NCI-H748 treated with DMSO at 0.1 percent for 48 hours (cell line): ENCODE measurements around the gene THBD.
A peak's percentile ranks its signal among the peaks of the same experiment; 100 is the strongest.

Experiments
- DNase-seq: peaks from one replicate; lab custom pipeline; 2025; lab: John Stamatoyannopoulos, UW

The THBD gene, protein sequence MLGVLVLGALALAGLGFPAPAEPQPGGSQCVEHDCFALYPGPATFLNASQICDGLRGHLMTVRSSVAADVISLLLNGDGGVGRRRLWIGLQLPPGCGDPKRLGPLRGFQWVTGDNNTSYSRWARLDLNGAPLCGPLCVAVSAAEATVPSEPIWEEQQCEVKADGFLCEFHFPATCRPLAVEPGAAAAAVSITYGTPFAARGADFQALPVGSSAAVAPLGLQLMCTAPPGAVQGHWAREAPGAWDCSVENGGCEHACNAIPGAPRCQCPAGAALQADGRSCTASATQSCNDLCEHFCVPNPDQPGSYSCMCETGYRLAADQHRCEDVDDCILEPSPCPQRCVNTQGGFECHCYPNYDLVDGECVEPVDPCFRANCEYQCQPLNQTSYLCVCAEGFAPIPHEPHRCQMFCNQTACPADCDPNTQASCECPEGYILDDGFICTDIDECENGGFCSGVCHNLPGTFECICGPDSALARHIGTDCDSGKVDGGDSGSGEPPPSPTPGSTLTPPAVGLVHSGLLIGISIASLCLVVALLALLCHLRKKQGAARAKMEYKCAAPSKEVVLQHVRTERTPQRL

DNA sequence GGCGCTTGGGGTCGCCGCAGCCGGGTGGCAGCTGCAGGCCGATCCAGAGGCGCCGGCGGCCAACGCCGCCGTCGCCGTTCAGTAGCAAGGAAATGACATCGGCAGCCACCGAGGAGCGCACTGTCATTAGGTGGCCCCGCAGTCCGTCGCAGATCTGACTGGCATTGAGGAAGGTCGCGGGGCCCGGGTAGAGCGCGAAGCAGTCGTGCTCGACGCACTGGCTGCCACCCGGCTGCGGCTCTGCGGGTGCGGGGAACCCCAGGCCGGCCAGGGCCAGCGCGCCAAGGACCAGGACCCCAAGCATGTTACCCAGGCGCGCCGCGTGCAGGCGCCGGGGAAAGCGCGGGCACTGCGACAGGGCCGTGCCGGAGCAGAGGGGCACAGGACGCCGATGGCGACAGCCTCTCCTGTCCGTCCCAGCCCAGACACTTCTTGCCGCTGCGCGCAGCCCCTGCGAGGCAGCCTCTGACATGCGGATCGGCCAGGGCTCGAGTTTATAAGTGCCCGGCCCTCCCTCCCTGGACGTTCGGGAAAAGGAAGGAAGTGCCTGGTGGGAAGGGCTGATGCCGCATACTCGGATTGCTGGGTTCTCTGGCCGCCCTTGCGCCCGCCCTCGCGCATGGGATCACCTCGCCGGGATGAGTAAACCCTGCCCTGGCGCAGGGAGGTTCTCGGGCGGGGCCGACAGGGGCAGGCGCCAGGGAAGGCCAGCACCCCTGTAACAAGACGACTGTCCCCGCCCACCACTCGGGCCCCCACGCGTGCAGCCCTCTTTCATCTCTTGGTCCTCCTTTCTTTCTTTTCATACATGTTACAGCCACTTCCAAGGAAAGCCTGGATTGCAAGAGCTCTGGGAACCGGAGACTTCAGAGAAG lies at the start of gene THBD:
THBD (minus strand) TSS at position 472 of the 875 bp plus-strand sequence; CDS start at position 304, 168 bp downstream.
- DNase-seq: peak; percentile 78

DNA sequence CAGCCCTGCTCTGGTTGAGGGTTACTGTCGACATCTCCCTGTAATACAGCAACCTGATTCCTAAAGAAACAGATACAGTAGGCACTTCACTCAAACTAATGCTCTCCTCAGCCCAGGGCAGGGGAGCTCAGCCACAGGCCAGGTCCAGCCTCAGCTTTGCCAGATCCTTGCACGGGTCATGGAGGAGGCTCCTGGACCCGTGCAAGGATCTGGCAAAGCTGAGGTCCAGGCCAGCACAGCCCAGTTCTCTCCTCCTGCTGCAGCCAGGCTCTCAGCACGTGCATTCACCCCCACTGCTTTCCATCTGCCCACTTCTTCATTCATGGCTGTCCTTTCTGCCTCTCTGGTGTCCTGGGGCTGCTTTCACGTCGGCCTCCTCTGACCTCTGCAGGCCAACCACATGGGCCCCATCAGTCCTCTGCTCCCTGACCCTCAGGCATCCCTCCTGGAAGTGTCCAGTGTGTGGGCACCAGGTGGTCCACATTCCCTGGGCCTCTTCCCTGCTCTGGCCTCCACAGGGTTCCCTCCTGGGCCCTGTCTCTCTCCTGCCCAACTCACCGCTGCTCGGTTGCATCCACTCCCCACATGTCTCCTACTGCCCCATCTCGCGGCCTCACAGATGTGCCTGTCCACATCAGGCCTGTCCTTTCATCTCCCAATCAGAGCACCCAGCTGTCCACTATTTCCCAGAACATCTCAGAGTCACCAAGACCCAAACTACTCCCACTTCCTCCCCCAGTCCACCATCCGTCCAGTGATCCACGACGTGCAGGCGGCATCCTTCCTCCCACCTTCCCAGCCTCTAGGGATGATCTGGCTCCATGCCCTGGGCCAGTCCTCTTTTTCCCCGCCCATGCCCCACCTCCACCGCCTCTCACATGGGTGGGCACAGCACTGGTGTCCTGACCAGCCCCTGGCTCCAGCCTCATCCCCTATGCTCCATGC lies 48.4 kb upstream of the THBD start:
- no peak for DNase-seq

DNA sequence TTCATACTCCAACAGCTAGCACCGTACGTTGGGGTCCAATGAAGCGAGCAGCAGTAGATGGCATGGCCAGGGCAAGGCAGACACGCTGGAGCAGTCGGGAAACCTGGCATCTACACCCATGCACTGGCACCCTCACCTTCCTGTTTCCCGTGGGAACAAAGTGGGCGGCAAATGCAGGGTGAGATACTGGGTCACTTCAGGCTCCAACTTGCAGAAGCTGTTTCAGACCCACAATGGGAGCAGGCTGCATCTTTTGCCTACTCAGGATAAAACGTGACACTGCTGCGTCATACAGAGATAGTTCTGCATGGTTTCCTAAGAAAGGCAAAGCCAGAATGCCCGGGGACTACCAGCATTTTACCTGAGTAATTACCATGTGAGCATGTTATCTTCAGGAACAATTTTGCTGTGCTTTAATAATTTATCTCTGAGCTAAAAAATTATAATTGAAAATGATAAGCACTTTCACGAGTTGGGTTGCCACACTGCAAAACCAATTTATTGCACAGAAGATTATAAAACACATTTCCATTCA lies 47.6 kb upstream of the THBD start:
- DNase-seq: no peak

DNA sequence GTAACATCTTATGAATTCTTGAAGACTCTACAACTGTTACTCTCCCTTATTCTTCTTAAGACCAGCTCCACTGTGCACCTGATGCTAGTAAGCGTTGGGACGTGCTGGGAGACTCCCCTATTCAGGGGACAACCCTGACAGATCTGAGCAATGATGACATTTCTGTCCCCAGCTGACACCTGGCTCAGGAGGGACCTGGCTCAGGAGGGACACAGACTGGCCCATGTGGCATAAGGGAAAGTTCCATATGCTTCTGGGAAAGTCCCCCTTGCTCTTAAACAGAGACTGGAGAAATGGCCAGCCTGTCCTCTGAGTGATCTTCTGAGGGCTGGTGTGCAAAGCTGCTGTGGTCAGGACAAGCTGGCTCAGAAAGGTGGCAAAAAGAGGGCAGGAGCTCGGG lies 46.6 kb upstream of the THBD start:
- no peak for DNase-seq

DNA sequence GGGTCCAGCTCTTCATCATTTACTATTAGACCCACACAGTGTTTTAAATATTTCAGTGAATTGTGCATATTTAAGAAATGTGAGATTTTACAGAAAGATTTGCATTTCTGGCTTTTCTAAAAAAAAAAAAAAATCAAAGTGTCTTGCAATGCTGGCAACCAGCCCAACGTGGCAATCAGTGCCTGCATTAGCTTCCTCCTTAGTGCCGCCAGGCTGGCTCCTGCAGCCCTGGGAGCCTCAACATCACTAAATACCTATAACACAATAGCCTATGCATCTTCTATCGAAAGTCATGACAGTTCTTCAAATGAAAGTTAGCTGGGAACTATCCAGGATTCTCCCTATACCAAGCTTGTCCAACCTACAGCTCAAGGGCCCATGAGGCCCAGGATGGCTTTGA lies 46.0 kb upstream of the THBD start:
- no peak for DNase-seq

DNA sequence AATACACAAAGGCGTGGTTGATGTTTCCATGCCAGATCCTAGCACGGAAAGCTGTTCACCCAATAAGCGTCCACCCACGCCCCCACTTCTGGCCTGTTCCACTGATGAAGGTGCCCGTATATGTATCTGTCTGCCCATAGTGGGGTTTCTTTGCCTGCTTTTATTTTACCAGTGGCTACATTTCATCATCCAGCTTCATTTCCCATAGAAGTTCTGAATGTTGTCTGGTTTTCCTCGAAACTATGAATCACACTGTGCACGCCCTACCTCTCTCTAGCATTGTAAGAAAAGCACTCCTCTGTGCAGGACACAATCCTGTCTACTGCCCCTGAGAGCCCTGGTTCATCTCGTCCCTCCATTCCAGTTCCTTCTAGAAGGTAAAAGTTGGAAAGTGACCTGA lies 45.5 kb upstream of the THBD start:
- DNase-seq: no peak

DNA sequence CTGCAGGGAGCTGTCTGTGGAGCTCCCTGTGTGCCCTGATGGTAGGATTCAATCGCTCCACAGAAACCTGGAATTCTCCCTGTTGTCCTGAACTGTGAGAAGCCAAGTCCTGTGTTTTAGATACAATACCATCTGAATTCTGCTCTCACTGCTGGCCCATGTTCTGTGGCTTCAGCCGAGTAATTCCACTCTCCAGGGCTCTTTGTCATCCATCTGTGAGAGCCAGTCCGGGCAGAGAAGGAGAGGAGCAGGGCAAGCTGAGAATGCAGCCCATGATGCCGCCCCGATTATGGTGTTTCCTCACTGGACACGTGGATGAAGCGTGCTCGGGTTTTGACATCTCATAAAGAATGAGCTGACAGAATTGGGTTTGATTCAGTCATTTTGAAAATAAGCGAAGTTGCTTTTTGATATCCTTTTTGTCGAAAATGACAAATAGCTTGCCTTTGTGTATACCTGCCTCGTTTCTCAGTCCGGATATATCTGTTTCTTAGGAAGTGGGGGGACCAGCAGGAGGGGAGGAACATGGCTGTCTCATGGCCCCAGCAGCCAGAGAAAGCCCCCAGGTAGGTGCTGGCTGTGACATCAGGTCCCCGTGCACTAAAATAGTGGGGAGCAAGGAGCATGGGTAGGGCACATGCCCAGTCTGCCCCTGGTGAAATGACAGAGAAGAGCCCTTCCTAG lies 44.9 kb upstream of the THBD start:
- no peak for DNase-seq

DNA sequence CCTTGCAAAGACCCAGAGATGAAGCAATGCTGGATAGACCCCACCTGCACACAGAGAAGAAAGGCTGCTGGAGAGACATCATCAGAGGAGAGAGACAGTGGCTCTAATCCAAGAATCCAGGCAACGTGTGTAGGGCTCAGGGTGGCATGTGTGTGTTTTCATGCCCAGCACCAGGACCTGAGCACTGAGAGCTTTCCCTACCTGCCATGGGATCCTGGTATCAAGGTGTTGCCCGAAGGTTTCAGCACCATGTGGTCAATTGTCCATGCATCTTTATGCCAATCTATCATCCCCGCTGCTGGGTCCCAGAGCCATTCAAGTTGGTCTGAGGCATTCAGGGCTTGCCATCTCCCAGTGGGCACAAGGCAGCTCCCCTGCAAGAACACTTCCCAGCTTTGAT lies 44.1 kb upstream of the THBD start:
- DNase-seq: no peak

DNA sequence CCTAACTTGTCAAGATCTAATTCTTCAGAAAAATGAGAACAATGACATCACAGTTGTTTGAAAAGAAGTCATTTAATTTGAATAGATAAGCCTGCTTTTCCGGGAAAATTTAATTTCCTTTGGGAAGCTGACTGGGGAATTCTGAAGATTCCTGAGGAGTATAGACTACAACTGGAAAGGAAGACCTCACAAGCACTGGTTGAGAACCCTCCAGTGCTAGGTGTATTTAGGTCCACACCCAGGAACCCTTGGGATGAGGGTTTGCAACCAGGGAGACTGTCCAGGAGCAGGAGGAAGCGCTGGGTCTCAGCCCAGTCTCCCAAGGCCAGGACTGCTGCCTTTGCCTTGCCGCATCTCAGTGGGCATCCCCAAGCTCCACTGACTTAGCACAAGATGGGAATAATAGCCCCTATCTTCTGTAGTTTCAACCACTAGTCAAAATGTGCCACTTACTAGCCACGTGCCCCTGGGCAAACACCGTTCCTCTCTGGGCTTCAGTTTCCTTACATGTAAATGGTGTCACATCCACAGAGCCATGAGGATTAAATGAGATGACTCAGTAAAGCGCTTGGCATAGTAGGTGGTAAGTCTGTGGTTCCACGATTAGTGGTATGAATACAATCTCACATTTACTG lies 43.5 kb upstream of the THBD start:
- no peak for DNase-seq

DNA sequence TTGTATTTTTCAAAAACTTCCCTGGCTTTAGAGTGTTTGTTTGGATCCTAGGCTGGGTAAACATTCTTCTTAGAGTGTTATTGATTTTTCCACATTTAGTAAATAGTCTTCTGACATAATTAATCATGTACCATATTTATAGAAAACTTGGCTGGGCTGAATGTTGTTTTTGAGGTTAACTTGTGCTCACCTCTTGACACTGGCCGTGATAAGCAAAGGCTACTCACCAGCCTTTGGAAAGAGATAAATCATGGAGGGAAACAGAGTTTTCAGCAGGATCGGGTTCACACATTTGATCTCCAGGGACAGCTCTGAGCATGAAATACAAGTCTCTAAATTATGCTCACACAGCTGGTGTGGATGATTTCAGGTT lies 42.9 kb upstream of the THBD start:
- DNase-seq: no peak

DNA sequence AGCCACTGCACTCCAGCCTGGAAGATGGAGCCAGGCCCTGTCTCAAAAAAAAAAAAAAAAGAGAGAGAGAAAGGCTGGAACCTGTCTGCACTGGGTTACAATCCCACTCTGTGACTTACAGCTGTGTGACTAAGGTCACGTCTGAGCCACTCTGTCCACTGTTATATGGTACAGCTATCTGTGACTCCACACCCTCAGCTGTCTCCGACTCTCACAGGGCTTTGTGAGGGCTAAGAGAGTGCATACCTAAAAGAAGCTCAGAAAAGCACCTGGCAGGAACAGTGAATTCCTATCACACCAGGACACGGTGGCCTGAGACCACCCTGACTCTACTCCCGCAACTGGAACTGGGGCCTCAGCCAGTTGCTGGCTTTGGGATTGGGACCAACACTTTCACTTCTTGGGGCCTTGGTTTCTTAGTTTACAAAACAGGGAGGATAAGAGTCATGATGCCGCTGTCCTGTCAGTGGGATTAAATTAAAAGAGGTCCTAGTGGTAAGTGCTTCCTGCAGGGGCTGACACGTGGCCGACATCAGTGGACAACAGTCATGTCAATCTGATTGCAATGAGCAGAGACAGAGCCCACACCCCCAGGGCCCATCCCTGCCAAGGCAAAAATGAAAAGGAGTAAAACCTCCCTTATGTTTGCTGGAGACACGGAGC lies 42.4 kb upstream of the THBD start:
- DNase-seq: no peak

DNA sequence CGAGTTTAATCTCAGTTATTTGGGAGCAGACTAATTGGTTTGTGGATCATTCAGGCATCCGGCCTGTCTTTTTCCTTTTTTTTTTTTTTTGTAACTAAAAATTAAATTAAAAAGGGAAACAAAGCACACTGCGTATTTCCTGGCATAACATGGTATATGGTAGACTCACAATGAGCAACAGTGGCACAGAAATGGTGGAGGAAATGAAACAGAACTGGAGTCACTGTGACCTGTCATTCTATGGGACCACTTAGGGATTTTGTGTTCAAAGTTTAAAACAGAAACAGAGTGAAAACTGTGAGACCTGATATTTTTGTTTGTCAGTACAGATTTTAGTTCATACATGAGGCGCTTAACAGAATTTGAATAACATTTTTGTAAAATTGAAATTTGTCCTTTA lies 41.4 kb upstream of the THBD start:
- no peak for DNase-seq

DNA sequence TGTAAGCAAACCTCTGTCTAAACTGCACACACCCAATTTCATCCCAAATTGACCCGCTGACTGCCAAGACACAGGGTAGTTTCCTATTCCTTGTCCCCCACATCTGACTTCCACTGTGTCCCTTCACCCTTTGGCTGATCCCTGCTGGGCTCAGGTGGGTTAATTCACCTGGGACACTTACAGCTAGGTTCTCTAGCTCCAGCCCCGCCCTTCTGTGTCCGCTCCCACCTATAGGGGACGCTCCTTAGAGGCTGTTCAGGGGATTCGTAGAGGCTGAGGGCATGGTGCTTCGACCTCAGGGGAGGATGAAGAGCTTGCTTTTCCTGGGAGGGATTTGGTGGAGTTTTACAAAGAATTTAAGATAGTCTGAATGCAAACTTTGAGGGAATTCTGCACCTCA lies 40.7 kb upstream of the THBD start:
- DNase-seq: no peak

DNA sequence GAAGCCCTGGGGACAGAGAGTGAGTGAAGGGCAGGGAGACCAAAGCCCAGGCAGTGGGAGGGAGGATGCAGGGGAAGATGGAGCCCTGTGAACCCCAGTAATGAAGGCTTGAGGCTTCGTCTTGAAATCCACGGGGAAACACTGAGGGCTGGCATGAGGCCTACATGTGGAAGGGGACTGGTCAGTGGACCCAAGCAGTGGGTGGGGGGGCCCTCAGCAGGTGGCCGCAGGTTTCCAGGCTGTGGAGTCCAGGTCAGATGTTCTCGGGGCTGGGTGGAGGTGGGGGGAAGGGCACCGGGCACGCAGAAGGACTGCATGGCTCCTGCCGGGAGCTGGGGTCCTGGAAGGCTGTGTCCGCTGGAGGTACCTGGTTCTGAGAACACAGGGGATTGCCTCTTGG lies 39.4 kb upstream of the THBD start:
- no peak for DNase-seq

DNA sequence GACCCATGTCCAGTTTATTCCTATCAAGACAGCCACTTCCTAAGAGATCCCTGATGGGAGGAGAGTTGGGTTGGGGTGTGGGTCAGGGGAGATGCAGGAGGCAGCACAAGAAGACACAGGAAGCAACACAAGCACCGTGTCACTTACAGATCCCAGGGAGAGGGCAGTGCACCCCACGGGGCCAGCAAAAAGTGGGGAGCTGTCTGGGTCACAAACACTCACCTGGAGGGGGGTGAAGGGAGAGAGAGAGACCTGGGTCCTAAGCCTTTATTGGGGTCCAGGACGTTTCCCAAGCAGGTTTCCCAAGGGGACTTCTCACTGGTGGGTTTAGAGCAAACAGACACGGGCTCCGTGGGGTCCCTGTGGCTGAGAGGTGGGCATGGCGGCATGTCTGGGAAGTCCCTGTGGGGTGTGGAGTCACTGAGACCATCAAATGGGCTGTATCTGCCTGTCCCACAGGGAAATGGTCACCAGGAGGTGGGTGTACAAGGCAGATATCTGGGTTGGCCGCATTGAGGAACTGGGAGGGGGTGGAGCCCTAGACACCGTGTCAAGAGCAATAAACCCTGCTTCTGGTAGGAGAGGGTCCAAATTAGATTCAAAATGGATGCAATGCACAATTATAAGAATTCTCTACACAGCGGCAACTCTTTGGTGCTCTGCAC lies 38.2 kb upstream of the THBD start:
- DNase-seq: no peak

DNA sequence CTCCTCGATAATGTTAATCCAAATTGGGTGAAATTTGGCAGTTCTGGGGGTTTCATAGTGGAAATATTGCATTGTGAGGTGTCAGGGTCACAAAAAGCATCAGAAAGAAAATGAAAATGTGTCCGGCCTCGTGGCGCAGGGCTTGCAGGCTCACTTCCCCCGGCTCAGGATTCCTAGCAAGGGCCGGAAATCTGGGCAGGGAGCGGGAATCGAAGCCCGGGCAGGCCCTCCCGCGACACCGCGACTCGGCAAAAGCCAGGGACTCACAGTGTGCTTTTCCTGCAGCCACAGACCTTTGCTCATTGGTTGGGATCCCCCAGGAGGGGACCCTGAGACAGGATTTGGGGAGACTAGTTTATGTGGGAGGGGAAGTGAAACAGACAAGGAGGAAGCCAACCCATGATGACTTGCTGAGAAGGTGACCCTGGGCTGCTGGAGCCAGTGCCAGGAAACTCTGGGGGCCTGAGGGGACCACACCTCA lies 37.5 kb upstream of the THBD start:
- no peak for DNase-seq

DNA sequence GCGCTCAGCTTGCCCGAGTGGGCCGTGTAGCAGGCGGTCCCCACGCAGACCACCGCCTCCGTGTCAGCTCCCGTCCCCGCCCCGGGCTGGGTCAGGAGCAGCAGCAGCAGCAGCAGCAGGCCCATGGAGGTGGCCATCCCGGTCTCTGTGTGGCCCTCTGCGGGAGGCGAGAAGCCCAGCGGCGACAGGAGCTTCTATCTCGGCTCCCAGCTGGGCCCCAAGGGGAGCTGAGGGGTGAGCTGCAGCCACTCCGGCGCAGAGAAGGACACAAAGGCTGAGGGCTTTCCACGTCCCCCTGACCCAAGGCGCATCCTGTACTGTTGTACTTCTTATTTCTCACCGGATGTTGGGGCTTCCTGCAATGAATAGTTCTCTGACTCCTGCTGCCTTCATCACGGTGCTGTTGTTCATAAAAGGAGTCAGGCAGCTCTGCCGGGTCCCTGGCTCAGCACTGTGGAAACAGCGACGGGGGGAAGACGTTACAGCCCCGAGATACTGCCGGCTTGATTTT lies 36.6 kb upstream of the THBD start, which contains the start of gene CD93:
CD93 (minus strand) TSS at position 269 of the 511 bp plus-strand sequence; CDS start at position 137, 132 bp downstream.
- DNase-seq: no peak

DNA sequence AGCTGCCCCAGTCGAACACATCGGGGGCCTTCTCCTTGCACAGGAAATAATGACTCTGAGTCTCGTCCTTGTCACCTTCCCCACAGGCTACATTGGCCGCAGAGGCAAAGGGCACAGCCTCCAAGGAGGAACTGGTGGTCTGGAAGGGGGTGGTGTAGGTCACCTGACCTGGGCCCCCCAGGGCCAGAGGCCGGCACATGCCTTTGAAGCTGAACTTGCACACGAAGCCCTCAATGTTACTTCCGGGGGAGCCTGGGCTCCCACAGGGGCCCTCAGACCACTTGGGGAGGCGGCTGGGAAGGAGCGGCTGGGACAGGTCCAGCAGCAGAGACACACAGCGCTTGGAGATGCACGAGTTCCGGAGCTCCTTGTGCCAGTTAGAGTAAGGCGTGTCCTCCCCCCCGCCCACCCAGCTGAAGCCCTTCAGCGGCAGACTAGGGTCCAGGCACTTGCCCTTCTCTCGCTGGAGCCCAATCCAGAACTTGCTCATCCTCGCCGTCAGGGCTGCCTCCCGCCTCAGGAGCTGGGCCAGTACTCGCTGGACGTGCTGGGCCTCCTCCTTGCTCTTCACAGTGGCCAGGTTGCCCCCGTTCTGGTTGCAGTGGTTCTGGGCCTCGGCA lies 36.1 kb upstream of the THBD start:
- no peak for DNase-seq
